CD4-positive, alpha-beta T cell treated with Interleukin-2 at 100 ng/mL for 4 hours (primary cell): ENCODE data around the gene ECHDC3.

Experiments used
- DNase-seq: peaks from one replicate; pipeline ENCODE4 v3.0.0-alpha.2; 2020; ENCODE audit warnings: low spot score

The ECHDC3 gene

DNA sequence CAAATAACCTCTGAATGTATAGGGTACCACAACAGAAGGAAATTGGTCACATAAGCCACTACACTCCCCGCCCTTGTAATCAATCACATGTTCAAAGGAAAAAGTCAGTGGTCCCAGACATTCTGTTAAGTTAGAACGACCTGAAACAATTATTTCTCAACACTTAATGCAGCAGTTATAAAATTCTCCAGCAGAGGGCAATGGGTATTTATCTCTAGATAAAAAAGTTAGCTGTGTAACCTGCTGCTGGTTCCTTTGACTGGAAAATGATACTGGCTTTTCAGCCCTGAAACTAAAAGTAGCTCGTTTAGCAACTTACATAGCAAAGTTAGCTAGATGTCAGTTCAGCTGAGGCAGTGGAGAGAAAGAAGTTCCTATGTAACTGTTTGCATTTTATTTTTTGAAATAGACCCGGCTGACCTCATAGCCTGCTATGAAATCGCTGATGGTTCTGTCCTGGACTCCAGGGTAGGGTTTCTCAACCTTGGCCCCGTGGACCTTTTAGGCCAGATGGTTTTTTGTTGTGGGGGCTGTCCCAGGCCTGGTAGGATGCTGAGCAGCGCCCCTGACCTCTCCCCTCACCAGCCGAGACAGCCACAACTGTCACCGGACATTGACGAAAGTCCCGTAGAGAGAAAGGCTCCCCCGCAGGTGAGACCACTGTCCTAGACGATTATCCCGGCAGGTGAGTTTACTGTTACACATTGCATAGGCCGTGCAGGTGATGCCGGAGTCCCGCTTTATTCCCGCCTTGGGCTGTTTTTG lies 40.8 kb downstream of the ECHDC3 start:
- peak; percentile 42 for DNase-seq

DNA sequence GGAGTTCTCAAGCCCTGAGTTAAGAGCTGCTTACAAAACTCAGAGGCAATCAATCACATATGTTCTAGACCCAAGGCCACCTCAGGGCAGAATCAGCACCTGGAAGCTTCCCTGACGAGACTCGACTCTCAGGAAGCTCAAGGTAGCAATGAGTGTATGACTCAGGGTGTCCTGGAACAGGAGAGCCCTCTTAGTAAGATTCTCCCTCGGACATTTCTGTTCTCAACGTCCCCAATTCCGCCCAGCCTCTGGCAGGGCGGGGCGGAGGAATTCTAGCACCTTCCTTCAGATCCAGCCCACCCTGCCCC lies 41.3 kb downstream of the ECHDC3 start:
- DNase-seq = no peak

DNA sequence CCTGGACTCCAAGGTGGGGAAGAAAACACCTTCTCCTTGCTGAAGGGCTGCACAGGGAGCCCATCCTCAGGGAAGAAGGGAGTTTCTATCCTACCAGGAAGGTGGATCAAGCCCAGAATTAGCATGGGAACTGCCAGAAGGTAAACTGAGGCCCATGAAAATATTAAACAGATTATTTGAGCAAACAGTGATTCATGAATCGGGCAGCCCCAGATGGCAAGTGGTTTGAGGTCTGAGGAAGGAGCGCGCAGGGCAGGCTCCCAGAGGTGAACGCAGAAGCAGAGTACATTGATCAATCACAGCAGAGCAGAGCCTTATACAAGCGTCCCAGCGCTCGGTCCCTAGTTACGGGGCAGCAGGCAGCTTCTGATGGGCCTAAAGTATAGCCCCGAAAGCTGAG lies 45.2 kb downstream of the ECHDC3 start:
- DNase-seq = no peak

DNA sequence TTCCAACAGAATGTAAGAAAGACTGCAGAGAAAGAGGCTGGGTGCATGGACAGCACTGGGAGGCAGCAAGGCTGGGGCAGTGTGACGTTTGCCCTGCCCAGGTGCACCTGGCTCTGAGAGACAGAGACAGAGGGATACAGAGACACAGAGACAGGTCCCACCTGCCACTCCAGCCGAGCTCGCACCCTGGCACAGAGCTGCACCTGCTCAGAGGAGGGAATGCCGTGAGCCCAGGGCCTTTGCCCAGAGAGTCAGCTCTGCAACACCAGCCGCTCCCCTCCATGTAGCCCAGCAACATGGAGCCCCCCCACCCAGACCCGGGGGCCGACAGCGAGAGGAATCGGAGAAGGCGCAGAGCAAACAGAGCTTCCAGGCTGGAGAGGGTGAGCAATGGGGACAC lies 45.7 kb downstream of the ECHDC3 start:
- DNase-seq = no peak

DNA sequence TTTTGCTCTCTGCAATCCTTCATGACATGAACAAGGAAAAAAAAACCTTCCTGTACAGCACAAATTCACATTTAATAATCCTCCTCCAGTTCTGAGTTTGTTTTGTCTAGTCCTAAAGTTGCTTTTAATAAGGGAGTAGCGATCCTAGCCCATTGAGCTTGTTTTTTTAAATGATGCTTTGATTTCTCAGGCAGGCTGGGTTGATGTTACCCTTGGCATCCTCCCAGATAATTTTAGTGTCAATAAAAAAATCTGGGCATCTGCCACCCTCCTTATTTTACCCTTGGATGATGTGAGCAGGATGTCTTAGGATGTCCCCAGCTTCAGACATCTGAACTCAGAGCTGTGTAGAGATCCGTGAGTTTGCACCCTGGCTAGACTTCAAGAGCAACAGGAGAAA lies 47.1 kb downstream of the ECHDC3 start:
- DNase-seq = no peak

DNA sequence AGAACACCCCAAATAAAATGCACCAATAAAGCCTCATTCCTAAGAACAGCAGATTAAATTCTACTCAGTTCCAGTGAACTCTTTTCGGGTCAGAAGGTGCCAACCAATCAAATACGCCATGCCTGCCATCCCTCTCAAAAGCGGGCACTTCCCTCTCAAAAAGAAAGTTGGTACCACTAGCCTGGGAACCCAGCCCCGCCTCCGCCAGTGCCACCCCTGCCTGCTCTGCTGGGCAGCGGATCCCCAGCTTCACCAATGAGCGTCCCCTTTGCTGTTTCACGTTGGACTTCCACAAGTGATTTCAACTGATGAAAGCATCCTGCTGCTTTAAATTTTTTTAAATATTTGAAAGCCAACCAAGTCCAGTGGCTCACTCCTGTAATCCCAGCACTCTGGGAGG lies 47.8 kb downstream of the ECHDC3 start:
- DNase-seq = no peak

DNA sequence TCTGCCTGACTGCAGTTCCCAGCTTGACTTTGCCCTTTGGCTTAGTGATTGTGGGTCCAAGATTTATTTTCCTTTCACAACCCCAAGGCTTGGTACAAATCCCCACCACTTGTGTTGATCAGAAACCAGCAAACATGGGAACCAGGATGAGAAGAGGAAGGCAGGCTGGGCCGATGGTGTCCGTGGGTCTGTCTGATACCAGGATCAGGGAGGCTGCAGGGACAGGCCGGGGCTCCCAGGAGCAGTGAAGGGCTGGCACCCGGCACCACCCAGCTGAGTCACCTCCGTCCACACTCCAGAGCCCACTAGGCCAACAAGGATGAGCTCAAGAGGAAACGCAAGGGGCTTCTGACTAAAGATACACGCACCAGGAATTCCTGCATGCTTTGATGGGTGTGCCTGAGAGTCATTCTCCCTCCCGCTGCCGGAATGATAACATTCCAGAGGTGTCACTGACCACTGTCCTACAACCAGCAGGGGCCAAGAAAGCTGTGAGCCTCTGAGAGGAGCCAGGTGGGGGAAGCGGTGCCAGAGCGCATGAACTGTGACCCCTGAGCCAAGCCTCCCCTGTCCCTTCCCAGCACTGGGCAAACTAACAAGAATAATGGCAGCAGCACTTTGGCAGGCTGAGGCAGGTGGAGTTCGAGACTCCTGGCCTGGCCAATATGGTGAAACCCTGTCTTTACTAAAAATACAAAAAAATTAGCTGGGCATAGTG lies 51.7 kb downstream of the ECHDC3 start:
- DNase-seq = no peak

DNA sequence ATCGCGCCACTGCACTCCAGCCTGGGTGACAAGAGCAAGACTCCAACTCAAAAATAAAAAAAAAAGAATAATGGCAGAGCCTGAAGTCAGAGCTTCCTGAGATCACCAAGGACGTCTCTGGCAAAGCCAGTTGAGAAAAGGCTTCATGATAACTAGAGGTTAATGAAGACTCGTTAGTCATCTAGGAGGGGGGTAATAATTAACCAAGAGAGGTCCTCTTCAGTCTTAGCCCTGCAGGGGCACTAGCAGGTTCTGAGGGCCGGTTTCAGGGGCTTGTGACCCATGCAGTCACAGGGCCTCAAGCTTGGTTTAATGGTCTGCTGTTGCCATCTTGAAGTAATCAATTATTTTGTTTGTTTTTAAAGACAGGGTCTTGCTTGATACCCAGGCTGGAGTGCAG lies 52.4 kb downstream of the ECHDC3 start:
- no peak for DNase-seq

DNA sequence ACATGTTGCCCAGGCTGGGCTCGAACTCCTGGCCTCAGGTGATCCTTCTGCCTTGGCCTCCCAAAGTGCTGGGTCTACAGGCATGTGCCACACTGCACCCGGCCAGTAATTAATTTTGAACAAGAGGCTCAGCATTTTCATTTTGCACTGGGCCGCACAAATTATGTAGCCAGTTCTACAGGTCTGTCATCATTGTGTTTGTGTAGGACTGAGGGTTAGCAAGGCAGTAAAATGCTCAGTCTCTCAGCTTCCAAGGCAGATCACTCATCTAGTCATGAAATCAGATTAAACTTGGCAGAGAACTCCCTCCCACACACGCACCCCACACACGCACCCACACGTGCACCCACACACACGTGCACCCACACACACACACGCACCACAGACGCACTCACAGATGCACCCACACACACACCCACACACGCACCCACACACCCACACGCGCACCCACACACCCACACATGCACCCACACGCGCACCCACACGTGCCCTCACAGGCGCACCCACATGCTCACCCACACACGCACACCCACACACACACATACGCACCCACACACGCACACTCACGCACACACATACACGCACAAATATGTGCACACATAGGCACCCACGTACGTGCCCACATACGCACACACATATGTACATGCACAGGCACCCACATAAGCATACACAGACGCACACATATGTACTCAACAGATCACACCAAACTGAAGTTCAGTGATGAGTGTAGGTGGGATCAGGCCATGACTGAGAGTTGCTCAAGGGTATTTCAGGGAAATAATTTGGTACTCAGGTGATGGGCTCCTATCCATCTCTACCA lies 53.1 kb downstream of the ECHDC3 start:
- no peak for DNase-seq

DNA sequence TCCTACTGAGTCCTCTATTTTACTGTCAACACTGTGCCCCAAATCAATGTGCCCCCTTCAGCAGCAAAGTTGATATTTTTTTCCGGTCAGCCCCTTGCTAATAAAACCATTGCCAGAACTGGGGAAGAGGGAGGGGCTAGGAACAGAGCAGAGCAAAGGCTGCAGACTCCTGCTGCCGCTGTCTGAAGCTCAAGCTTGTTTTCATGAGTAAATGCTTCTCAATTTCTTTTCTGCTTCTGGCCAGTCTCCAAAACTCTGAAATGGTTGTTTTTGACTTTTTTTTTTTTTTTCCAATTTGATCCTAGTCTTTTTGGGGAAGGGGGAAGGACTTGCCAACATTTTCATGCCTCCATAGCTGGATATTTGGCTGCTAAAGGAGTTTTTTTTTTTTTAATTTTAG lies 54.3 kb downstream of the ECHDC3 start:
- no peak for DNase-seq

DNA sequence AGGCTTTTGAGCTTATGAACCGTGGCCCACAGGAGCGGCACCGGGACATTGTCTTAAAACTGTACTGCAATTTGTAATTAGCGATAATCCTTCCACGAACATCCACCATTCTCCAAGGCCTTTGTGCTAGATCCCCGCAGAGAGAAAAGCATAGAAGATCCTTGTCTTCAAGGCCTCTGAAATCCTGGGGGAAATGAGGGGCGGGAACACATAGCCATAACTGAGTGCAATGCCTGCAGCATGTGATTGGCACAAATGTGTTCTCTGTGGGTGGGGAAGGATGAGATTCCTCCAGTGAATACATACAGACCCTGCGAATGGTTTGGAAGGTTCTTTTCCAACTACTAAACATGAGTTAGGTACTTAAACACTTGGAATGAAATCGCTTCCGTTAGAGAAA lies 55.1 kb downstream of the ECHDC3 start:
- no peak for DNase-seq

DNA sequence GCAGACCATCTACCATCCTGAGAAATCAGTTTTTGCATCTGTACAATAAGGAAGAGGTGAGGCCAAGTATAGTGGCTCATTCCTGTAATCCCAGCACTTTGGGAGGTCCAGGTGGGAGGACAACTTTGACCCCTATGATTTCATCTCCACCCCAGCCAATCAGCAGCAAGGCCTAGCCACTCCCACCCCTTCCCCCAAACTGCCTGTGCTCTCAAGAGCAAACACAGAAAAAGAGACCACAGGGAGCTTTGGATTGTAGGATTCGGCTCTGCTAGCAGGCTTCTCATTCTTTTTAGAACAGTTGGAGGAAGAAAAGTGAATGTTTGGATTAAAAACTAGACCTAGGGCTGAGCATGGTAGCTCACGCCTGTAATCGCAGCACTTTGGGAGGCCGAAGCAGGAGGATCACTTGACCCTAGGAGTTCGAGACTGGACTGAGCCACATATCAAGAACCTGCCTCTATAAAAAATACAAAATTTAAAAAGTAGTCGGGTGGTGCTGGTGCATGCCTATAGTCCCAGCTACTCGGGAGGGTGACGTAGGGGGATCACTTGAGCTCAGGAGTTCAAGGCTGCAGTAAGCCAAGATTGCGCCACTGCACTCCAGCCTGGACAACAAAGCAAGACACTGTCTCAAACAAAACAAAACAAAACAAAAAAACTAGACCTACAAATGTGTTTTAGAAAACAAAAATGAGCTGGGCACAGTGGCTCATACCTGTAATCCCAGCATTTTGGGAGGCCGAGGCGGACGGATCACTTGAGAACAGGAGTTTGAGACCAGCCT lies 55.9 kb downstream of the ECHDC3 start:
- DNase-seq = no peak

DNA sequence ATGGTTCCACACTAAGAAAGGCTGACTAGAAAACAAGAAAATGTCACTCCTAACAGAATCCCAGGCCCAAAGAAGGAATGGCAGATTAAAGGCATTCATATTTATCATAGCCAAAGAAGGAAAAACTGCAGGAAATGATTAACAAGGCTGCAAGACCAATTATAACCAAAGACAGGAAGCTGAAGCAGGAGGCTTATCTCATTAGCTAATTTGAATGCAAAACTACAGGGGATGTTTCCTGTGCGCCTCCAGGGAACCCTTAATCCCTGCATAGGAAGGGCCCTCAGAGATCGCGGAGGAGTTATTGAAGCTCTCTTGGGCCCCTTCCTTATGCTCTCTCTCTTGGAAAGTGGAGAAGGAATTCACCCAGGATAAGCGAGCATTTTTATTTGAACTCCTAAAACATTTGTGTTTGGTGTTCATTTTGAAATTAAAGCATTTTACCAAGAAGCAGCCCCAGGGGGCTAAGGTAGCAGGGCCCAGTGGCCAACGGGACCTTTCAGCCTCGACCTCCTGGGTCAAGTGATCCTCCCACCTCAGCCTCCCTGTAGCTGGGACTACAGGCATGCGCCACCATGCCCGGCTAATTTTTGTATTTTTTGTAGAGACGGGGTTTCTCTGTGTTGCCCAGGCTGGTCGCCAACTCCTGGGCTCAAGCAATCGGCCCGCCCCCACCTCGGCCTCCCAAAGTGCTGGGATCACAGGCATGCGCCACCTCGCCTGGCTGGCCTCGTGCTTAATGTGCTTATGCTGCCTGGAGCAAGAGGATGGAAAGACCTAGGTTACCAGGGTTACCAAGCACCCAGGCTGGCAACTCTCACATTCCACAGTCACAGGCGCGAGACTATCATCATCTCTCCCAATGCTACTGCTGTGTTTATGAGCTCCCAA lies 56.9 kb downstream of the ECHDC3 start:
- no peak for DNase-seq

DNA sequence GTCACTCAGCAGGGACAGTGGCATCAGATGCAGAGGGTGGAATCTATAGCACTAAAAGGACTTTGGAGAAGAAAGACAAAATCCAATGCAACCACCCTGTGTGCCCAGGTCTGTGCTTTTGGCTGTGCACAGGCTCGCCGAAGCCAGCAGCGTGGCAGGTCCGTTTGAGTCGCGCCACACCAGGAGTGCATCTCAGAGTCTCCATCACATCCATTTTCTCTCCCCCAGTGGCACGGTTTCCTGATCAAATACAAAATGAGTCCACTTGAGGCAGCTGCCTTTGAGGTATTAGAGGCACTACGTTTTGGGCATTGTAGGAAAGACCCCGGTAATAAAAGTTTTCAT lies 57.5 kb downstream of the ECHDC3 start:
- no peak for DNase-seq

DNA sequence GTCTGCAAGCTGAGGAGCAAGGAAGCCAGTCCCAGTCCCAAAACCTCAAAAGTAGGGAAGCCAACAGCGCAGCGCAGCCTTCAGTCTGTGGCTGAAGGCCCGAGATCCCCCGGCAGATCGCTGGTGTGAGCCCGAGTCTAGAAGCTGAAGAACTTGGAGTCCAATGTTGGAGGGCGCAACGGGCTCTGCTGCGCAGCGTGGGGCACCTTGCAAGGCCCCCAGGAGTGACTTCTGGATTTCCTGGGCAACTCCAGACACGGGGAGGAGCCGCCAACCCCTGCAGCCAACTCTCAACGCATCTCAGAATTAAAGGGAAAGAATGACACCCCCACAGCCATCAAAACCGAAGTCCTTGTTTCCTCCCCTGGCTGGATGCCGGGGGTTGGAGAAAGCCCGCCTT lies 62.2 kb downstream of the ECHDC3 start:
- no peak for DNase-seq

DNA sequence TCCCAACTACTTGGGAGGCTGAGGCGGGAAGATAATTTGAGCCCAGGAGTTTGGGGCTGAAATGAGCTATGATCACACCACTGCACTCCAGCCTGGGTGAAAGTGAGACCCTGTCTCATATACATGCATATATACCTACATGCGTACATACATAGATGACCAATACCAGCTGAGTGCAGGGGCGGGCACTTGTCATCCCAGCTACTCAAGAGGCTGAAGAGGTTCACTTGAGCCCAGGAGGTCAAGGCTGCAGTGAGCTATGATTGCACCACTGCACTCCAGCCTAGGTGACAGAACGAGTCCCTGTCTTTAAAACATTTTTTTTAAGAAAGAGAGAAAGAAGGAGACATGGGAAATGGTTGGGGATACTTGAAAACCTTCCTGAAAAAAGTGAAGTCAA lies 63.6 kb downstream of the ECHDC3 start:
- DNase-seq = no peak

DNA sequence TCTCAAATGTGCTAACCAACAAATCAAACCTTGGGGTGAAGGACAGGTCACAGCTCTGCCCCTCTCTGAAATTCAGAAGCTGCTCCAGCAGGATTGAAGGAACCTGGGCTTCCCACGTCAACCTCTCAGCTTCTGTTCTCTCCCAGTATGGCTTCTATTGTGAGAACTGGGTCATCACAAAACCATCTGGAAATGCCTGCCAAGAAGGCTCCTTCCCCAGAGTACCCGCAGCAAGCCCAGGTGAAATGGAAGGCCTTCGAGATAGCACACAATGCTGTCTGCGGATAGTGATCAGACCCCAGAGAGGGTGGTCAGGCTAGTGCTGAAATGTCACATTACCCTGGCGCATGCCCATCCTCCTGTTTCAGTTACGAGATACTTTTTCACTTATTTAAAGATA lies 64.5 kb downstream of the ECHDC3 start:
- DNase-seq = no peak

DNA sequence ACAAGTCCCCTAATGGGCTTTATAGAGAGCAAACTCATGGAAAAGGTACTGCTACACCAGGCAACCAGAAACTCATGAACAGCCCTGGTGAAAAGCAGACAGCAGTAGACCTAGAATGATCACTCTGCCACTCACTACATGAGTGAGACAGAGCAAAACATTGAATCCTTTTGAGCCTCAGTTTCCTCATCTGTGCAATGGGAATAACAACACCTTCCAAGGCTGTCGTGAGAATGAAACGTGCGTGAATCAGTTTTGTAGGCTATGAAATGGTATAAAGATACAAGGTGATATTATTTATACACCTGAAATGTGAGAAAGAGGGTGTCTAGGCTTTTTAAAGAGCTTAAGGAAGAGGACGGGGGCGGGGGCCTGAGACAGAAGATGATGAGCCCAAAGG lies 66.6 kb downstream of the ECHDC3 start:
- no peak for DNase-seq

DNA sequence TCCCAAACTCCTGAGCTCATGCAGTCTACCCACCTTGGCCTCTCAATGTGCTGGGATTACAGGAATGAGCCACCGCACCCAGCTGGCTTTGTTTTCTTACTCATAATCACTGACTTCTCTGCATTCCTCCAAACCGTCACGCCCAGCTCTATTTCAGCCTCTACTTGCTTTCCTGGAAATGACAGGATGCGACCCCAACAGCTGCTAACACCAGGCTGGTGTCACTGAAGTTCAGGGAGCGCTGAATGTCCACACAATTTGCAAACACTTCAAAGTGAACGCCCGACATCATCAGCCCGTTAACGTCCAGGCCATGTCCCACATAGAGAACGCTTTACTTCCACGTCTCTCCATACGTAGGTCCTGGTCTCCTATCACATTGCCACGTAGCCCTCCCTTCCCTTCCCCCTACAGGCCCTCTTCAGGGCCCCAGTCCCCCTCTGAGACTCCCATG lies 68.2 kb downstream of the ECHDC3 start:
- no peak for DNase-seq

DNA sequence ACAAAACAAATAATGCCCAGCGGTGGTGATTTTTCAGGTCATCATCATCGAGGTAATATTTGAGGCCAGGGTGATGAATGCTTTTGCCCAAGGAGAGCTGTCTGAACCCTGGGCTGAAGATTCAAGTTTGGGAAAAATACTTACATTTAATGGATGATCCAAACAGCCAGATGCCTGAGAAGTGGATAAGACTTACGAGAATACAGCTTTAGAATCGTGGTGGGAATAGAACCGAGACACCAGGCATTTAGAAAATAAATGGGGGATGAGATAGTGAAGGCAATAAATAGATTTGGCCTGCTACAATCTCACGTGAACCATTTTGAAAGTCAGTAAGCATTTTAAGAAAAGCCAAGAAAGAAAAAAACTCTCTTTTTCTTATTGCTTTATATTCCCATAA lies 68.8 kb downstream of the ECHDC3 start:
- DNase-seq = no peak

DNA sequence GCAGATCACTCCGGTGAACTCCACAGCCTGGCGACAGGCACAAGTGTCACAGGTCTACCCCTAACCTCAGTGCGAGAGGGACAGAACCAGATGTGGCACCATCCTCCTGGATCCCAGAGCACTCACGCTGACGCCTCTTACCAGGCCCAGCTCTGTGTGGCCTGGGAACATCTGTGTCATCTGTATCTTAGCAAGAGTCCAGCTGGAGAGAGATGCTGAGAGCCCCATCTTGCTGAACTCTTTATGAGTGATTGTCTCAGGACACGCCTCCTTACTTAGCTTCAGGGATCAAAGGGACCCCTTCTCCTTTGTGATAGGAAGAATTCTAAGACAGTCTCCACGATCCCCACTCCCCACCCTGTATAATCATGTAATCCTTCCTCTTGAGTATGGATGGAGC lies 71.0 kb downstream of the ECHDC3 start:
- DNase-seq = no peak
